HFF-Myc (cell line): ENCODE data around the gene SLC25A28.
A peak's percentile ranks its signal among the peaks of the same experiment; 100 is the strongest.

Source experiments
- DNase-seq: peaks from one replicate; pipeline ENCODE4 v3.0.0-alpha.2; 2011; ENCODE audit warnings: low read depth; ENCODE audit errors: extremely low read depth
- H3K4me3 ChIP-seq: replicated peaks from 2 replicates; pipeline ENCODE4 v1.5.1; 2011; ENCODE audit warnings: low read depth, mild to moderate bottlenecking, control low read depth, low read length
- CTCF ChIP-seq: IDR thresholded peaks from 2 replicates; pipeline ENCODE4 v1.5.1; 2012; ENCODE audit warnings: mild to moderate bottlenecking, low read depth, low read length, control low read depth; ENCODE audit errors: missing control alignments

SLC25A28 gene

GRCh38 chr10:99659031-99659867, 39.0 kb upstream of the SLC25A28 start, which contains the start of gene ENTPD7:
TSS of gene ENTPD7 (plus strand) at chr10:99659509. CDS start at chr10:99659957, 448 bp downstream.
- no peak for TF ChIP-seq CTCF
- H3K4me3 ChIP-seq: peak within 1 kb of the TSS; percentile 53
- DNase-seq: peak; percentile 78

- no peak for DNase-seq
- TF ChIP-seq CTCF: no peak
- H3K4me3 ChIP-seq: peak overlapping the region; percentile 53
Measured at GRCh38 chr10:99658622-99659030, 38.4 kb upstream of the SLC25A28 start.

GRCh38 chr10:99656199-99657064, 36.2 kb upstream of the SLC25A28 start:
- DNase-seq: no peak
- no peak overlapping the region for H3K4me3 ChIP-seq
- TF ChIP-seq CTCF: no peak

GRCh38 chr10:99654390-99655175, 34.3 kb upstream of the SLC25A28 start:
- H3K4me3 ChIP-seq: no peak overlapping the region
- TF ChIP-seq CTCF: no peak
- no peak for DNase-seq

- no peak for DNase-seq
- H3K4me3 ChIP-seq: no peak overlapping the region
- no peak for TF ChIP-seq CTCF
Measured at GRCh38 chr10:99652800-99653390, 32.7 kb upstream of the SLC25A28 start.

GRCh38 chr10:99648717-99649116, 28.5 kb upstream of the SLC25A28 start:
- DNase-seq: no peak
- no peak overlapping the region for H3K4me3 ChIP-seq
- TF ChIP-seq CTCF: no peak
